GM12891 (cell line): ENCODE data around the gene ZDHHC4.
A peak's percentile ranks its signal among the peaks of the same experiment; 100 is the strongest.
"Not testable (repeated sequence)": the region's sequence is repeated elsewhere in the genome, so short reads cannot be mapped to it uniquely, and the experiment has no call there.

Source experiments
- DNase-seq: peaks from one replicate; pipeline ENCODE4 v3.0.0; 2011; ENCODE audit warnings: low spot score; ENCODE audit not compliant: insufficient read length
- FAIRE-seq: peaks from 2 replicates; lab custom pipeline; 2011; peaks lifted over from hg19 to GRCh38; lab: Jason Lieb, UNC
- PAX5 ChIP-seq: IDR thresholded peaks from 2 replicates; pipeline ENCODE4 v1.6.1; 2011; ENCODE audit warnings: low read length, moderate library complexity, mild to moderate bottlenecking; ENCODE audit not compliant: insufficient read depth, severe bottlenecking
- POLR2A ChIP-seq: IDR thresholded peaks from 2 replicates; pipeline ENCODE4 v1.6.1; 2011; ENCODE audit warnings: low read depth, low read length, control low read depth
- POLR2AphosphoS5 ChIP-seq: IDR thresholded peaks from 2 replicates; pipeline ENCODE4 v1.6.1; 2011; ENCODE audit warnings: low read depth, low read length, control low read depth
- POU2F2 ChIP-seq: IDR thresholded peaks from 2 replicates; pipeline ENCODE4 v1.6.1; 2011; ENCODE audit warnings: low read depth, mild to moderate bottlenecking, control low read depth, low read length, moderate library complexity
- SPI1 ChIP-seq: IDR thresholded peaks from 2 replicates; pipeline ENCODE4 v1.6.1; 2011; ENCODE audit warnings: low read depth, low read length, control low read depth
- TAF1 ChIP-seq: IDR thresholded peaks from 2 replicates; pipeline ENCODE4 v1.6.1; 2011; ENCODE audit warnings: low read depth, low read length, control low read depth

Gene ZDHHC4

DNA sequence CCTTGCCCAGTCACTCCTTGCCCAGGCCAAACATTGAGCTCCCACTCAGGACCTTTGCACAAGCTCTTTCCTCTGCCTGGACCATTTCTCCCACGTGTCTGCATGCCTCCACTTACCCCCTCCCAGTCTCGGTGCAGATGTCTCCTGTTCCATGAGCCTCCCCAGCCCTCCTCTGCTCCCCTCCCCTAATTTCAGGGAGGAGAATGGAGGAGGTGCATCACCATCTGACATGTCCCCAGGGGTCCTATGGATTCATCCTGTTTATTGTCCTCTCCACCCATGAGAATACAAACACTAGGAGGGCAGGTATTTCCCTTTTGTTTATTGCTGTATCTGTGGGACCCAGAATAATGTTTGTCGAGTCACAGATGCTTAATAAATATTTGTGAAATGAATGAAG, 17.4 kb upstream of the ZDHHC4 start:
- DNase-seq (no peak), FAIRE-seq (no peak)
- TF ChIP-seq TAF1 (no peak), PAX5 (no peak), POLR2A (no peak), SPI1 (no peak), POU2F2 (no peak), POLR2AphosphoS5 (no peak)

DNA sequence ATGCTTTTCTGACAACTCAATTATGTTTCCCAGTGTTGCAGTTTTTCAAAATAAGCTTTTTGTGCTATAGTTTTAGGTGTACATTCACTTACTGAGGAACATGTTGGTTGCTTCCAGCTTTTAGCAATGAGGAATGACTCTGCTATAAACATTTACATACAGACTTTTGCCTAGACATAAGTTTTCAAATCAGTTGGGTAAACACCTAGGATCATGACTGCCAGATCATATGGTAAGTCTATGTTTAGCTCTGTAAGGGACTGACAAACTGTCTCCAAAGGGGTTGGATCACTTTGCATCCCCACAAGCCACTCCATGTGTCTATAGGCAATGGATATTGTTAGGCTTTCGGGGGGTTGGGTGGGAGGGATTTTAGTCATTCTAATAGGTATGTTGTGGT, 15.1 kb upstream of the ZDHHC4 start:
- no peak for TF ChIP-seq POLR2AphosphoS5
- TF ChIP-seq TAF1: no peak
- no peak for TF ChIP-seq POU2F2
- no peak for TF ChIP-seq POLR2A
- no peak for TF ChIP-seq SPI1
- no peak for TF ChIP-seq PAX5
- FAIRE-seq: no peak

GRCh38 chr7:6563936-6564770, 13.1 kb upstream of the ZDHHC4 start:
- DNase-seq: no peak
- TF ChIP-seq PAX5 (no peak), TAF1 (no peak), POLR2AphosphoS5 (no peak), POLR2A (no peak), SPI1 (no peak), POU2F2 (no peak)
- FAIRE-seq: no peak

More for the DNA sequence above, 15.1 kb upstream of the ZDHHC4 start:
- DNase-seq: no peak

DNA sequence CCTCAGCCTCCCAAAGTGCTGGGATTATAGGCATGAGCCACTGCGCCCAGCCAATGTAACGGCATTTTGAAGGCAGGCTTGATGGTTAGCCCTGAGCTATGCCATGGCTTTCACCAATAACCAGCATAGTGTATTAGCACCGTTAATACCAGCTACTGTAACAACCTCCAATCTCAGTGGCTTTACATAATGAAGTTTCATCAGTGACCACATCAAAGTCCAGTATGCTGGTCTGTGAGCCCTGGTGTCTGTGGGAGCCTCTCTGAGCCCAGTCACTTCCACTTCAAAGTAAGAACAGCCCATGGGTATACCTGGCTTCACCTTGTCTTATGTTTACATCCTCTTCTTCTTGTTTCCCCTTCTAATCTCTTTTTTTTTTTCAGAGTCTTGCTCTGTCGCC, 11.6 kb upstream of the ZDHHC4 start:
- TF ChIP-seq SPI1: no peak
- TF ChIP-seq POU2F2: no peak
- no peak for TF ChIP-seq PAX5
- no peak for TF ChIP-seq TAF1
- TF ChIP-seq POLR2A: no peak
- TF ChIP-seq POLR2AphosphoS5: no peak
- DNase-seq (no peak), FAIRE-seq (no peak)

- TF ChIP-seq SPI1 (no peak), POLR2AphosphoS5 (no peak), PAX5 (no peak), POU2F2 (no peak), POLR2A (no peak), TAF1 (no peak)
These were observed 9.4 kb upstream of the ZDHHC4 start for GRCh38 chr7:6567886-6568285.

GRCh38 chr7:6571160-6571779, 6.0 kb upstream of the ZDHHC4 start:
- TF ChIP-seq POU2F2 (no peak), POLR2A (no peak), POLR2AphosphoS5 (no peak), PAX5 (no peak), TAF1 (no peak), SPI1 (no peak)
- FAIRE-seq (peak; percentile 76), DNase-seq (no peak)

More at GRCh38 chr7:6567886-6568285, 9.4 kb upstream of the ZDHHC4 start:
- DNase-seq (no peak), FAIRE-seq (no peak)

DNA sequence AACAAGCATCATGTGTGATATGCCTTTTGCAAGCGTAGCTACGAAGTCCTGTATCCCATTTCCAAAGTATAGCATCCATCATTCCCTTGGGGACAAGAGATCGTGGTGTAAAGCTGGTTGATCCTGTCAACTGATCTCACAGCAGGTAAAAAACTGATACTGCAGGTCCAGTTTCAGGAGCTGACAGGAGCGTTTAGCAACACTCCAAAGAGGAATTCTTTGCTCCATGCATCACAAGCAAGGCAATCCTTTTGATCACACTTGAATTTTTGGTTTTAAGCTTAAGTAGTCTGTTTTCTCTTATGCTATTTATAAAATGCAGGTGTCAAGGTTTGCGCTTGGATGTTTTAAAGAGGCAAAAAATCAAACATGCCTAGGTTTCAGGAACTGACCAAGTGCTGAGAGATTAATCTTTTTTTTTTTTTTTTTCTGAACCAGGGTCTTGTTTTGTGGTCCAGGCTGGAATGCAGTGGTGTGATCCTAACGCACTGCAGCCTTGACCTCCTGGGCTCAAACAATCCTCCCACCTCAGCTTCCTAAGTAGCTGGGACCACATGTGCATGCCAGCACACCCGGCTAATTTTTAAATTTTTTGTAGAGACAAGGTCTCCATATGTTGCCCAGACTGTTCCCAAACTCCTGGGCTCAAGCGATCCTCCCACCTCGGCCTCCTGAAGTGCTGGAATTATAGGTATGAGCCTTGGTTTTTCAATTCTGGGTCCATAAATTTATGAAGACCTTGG, 1.8 kb upstream of the ZDHHC4 start:
- no peak for TF ChIP-seq POLR2AphosphoS5
- no peak for TF ChIP-seq POLR2A
- no peak for TF ChIP-seq TAF1
- TF ChIP-seq POU2F2: no peak
- DNase-seq (no peak), FAIRE-seq (no peak)

- TF ChIP-seq POLR2A (no peak), PAX5 (no peak)
- no peak for FAIRE-seq
- DNase-seq: no peak
These were observed 1.0 kb upstream of the ZDHHC4 start for GRCh38 chr7:6576024-6576866.

GRCh38 chr7:6576867-6577368, 336 bp upstream of the ZDHHC4 start:
- DNase-seq, FAIRE-seq: not testable (repeated sequence)
